Measurements from ENCODE around the gene SLC35C1.
"Not testable (repeated sequence)": the region's sequence is repeated elsewhere in the genome, so short reads cannot be mapped to it uniquely, and the experiment has no call there.

Gene SLC35C1

GRCh38 chr11:45811571-45812290 lies 6.8 kb downstream of the SLC35C1 start:
- no peak for DNase-seq

- DNase-seq: no peak
Observed at GRCh38 chr11:45812581-45813548, 7.9 kb downstream of the SLC35C1 start.

GRCh38 chr11:45815747-45816146 lies 10.8 kb downstream of the SLC35C1 start:
- peak in 1 of 2 experiments; percentile 61 for DNase-seq

- no peak for DNase-seq
Observed at GRCh38 chr11:45816614-45817013, 11.7 kb downstream of the SLC35C1 start.

GRCh38 chr11:45817191-45817590 lies 12.2 kb downstream of the SLC35C1 start:
- DNase-seq: no peak

GRCh38 chr11:45818961-45819605 lies 14.1 kb downstream of the SLC35C1 start:
- DNase-seq: no peak

- DNase-seq: no peak
Observed at GRCh38 chr11:45820211-45820857, 15.4 kb downstream of the SLC35C1 start.

GRCh38 chr11:45826492-45826891 lies 21.5 kb downstream of the SLC35C1 start:
- not testable (repeated sequence) for DNase-seq

GRCh38 chr11:45827123-45827522 lies 22.2 kb downstream of the SLC35C1 start:
- no peak for DNase-seq

- no peak for DNase-seq
Observed at GRCh38 chr11:45828996-45829395, 24.0 kb downstream of the SLC35C1 start.

GRCh38 chr11:45830596-45830995 lies 25.6 kb downstream of the SLC35C1 start:
- DNase-seq: no peak

- DNase-seq: no peak
Observed at GRCh38 chr11:45832811-45833441, 28.0 kb downstream of the SLC35C1 start.

GRCh38 chr11:45833761-45834160 lies 28.8 kb downstream of the SLC35C1 start:
- no peak for DNase-seq

GRCh38 chr11:45834298-45834756 lies 29.4 kb downstream of the SLC35C1 start:
- no peak for DNase-seq

- DNase-seq: no peak
Observed at GRCh38 chr11:45839204-45839603, 34.3 kb downstream of the SLC35C1 start.

GRCh38 chr11:45840251-45840650 lies 35.3 kb downstream of the SLC35C1 start:
- DNase-seq: not testable (repeated sequence)

GRCh38 chr11:45843158-45843924 lies 38.4 kb downstream of the SLC35C1 start:
- DNase-seq: peak; percentile 46 to 93

GRCh38 chr11:45844822-45845578 lies 40.1 kb downstream of the SLC35C1 start:
- DNase-seq: no peak

GRCh38 chr11:45846174-45846675 lies 41.3 kb downstream of the SLC35C1 start:
- no peak for DNase-seq

Measured in SW 1271 (cell line).